ENCODE results near the gene HOXA6.

- TF ChIP-seq EZH2 (IDR thresholded peaks at IDR 0.05; ENCODE audit: low read depth) (no peak), CTCF (conservative IDR thresholded peaks at IDR 0.05) (no peak)
Observed at GRCh38 chr7:27164367-27165088, 17.0 kb upstream of the HOXA6 start.
